ENCODE measurements around the gene SUSD4. TPM values are rescaled to one million over a fixed set of nuclear protein-coding genes. Genes with fewer than 3 reads are reported as not detected.

Gene SUSD4
- total RNA-seq, 1 donor from 2014 or later, result 0.79 TPM

DNA sequence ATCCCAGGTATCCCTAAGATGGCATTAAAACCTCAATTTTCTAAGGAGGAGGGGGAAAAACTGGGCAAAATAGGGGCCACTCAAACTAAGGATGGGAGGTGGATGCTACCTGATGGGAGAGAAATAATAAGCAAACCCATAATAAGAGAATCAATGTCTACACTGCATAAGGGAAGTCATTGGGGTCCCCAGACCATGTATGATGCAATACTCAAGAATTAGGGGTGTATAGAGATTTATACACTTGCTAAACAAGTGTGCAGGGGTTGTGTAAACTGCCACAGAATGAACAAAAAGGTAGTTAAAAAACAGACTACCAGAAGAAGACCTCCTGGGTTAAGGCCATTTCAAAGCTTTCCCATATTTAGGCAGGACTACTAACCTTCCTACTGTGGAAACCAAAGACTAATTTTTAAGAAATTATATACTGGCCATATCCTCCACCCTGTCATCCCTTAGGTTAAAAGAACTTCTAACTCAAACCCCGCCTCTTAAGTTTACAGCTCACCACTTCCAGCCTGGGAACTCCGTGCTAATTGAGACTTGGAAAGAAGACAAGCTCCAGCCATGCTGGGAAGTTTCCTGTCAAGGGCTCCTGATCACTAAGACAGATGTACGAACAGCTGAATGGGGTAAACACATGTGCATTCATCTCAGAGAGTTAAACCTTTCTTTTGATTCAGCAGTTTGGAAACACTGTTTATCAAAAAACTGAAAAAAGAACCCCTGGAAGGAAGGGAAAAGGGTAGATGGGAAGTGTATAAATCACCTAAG is 156.5 kb downstream of the SUSD4 start:
- DNase-seq (ENCODE audit: low read depth) (no peak), FAIRE-seq (no peak)
- TF ChIP-seq, protein P1, sequence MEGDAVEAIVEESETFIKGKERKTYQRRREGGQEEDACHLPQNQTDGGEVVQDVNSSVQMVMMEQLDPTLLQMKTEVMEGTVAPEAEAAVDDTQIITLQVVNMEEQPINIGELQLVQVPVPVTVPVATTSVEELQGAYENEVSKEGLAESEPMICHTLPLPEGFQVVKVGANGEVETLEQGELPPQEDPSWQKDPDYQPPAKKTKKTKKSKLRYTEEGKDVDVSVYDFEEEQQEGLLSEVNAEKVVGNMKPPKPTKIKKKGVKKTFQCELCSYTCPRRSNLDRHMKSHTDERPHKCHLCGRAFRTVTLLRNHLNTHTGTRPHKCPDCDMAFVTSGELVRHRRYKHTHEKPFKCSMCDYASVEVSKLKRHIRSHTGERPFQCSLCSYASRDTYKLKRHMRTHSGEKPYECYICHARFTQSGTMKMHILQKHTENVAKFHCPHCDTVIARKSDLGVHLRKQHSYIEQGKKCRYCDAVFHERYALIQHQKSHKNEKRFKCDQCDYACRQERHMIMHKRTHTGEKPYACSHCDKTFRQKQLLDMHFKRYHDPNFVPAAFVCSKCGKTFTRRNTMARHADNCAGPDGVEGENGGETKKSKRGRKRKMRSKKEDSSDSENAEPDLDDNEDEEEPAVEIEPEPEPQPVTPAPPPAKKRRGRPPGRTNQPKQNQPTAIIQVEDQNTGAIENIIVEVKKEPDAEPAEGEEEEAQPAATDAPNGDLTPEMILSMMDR (IDR thresholded peaks at IDR 0.05; ENCODE audit: insufficient read depth, low read length, severe bottlenecking), result no peak
- Histone ChIP-seq H3K27me3 (ENCODE audit: control insufficient read depth, insufficient read depth, low read length) (no peaks in the 10 kb centered on the region), H3K4me3 (ENCODE audit: low read depth, low read length) (no peak overlapping the region), H3K36me3 (ENCODE audit: control insufficient read depth, insufficient read depth, low read length) (no peaks in the 10 kb centered on the region)

DNA sequence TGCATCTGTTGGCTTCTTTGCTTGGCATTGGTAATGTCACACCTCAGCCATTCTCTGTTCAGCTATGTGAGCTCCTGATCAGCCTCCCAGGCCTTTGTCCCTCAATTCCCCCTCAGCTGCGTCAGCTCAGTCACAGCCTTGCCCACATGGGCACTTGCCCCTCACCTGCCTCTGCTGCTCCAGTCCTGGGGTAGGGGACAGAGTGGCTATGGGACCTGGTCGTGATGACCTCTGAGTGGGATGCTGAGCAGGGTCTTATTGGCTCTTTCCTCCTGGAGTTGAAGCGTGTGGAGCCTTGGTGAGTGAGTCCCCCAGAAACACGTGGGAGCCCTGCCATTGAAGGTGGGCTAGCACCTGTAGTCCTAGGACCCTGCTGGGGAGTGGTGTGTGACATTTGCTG is 159.6 kb downstream of the SUSD4 start:
- TF ChIP-seq, protein P1 (IDR thresholded peaks at IDR 0.05; ENCODE audit: insufficient read depth, low read length, severe bottlenecking), result no peak
- no peak overlapping the region for H3K4me3 ChIP-seq (ENCODE audit: low read depth, low read length)
- H3K27me3 ChIP-seq (ENCODE audit: control insufficient read depth, insufficient read depth, low read length), result no peaks in the 10 kb centered on the region
- no peaks in the 10 kb centered on the region for H3K36me3 ChIP-seq (ENCODE audit: control insufficient read depth, insufficient read depth, low read length)
- no peak for FAIRE-seq
- no peak for DNase-seq (ENCODE audit: low read depth)

DNA sequence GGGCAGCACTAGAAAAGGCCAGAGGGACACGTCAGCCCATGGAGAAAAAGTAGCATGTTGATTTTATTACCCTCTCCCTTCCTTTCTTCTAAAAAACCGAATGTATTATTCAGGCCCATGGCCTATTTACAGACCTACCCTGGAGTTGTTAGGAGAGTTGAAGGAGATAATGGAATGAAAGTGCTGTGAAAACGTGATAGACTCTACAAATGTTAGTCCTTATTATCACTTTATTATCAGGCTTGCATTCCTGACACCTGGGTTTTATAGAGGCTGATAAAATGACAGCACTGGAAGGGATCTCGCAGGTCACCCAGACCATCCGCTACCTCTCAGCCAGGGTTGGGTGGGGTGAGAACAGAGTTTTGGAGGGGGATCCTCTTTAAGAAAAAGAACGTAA is 160.3 kb downstream of the SUSD4 start:
- FAIRE-seq (no peak), DNase-seq (ENCODE audit: low read depth) (no peak)
- Histone ChIP-seq H3K4me3 (ENCODE audit: low read depth, low read length) (no peak overlapping the region), H3K27me3 (ENCODE audit: control insufficient read depth, insufficient read depth, low read length) (no peaks in the 10 kb centered on the region), H3K36me3 (ENCODE audit: control insufficient read depth, insufficient read depth, low read length) (no peaks in the 10 kb centered on the region)
- TF ChIP-seq, protein P1 (IDR thresholded peaks at IDR 0.05; ENCODE audit: insufficient read depth, low read length, severe bottlenecking), result no peak

DNA sequence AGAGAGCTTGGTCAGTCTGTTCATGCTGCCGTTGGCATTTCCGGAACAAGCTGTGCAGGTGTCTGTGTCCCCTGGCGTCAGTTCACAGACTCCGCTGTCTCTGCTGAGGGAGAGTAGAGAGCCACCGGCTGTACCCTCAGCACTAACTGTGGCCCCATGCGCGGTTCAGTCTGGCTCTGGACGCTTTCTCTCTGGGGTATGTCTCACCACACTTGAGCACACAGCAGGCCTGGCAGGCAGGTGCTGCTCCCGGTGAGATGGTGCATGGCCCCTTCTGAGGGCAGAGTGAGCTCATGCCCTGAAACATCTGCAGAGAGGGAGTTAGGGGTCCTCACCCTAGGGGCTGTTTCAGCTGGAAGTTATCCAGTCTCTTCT is 161.0 kb downstream of the SUSD4 start:
- DNase-seq (ENCODE audit: low read depth) (no peak), FAIRE-seq (no peak)
- H3K36me3 ChIP-seq (ENCODE audit: control insufficient read depth, insufficient read depth, low read length), result no peaks in the 10 kb centered on the region
- H3K4me3 ChIP-seq (ENCODE audit: low read depth, low read length), result no peak overlapping the region
- TF ChIP-seq, protein P1 (IDR thresholded peaks at IDR 0.05; ENCODE audit: insufficient read depth, low read length, severe bottlenecking), result no peak
- H3K27me3 ChIP-seq (ENCODE audit: control insufficient read depth, insufficient read depth, low read length), result no peaks in the 10 kb centered on the region

DNA sequence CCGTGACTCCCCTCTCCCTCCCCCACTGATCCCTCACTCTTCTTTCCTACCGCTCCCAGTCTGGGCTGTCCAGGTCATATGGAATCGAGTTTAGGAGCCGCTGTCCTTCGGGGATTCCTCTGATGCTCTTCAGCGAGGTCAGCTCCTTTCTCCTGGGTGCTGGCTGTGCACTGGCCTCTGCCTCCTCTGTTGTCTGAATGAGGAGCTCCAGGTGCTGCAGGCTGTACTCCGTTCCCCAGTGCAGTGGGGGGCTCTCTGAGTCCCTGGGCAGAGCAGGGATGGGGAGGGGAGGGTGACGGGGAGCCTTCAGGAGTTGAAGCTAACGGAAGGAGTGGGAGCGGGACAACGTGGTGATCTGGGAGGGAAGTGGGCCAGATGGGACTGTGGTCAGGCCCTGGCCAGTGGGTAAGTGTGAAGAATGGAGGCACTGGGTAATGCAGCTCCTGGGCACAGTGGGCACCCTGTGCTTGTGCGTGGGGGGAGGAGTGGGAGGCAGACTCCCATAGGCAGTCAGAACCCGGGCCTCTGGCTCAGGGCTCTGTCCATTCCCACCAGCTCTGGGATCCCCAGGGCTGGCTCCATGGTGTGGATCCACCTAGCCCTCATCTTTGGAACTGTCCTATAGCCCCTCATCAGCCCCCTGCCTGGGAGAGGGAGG is 161.5 kb downstream of the SUSD4 start:
- no peak overlapping the region for H3K4me3 ChIP-seq (ENCODE audit: low read depth, low read length)
- TF ChIP-seq, protein P1 (IDR thresholded peaks at IDR 0.05; ENCODE audit: insufficient read depth, low read length, severe bottlenecking), result no peak
- FAIRE-seq (no peak), DNase-seq (ENCODE audit: low read depth) (no peak)
- H3K36me3 ChIP-seq (ENCODE audit: control insufficient read depth, insufficient read depth, low read length), result no peaks in the 10 kb centered on the region
- no peaks in the 10 kb centered on the region for H3K27me3 ChIP-seq (ENCODE audit: control insufficient read depth, insufficient read depth, low read length)
